GM23338 (cell line): ENCODE data around the gene ZNF443. TPM values are rescaled to one million over a fixed set of nuclear protein-coding genes. Genes with fewer than 3 reads are reported as not detected.

Source experiments
- EZH2 ChIP-seq: fragments of 200-600 bp; sonication (generic); IDR thresholded peaks from one replicate; pipeline ENCODE4 v1.8.0; 2017; ENCODE audit warnings: antibody characterized with exemption, mild to moderate bottlenecking, low read depth; ENCODE audit not compliant: unreplicated experiment
- ZNF114 ChIP-seq: fragments of 250-450 bp; sonication (Bioruptor Pico); IDR thresholded peaks from 2 replicates; pipeline ENCODE4 v1.5.0; 2020; ENCODE audit warnings: mild to moderate bottlenecking, moderate library complexity
- ZNF331 ChIP-seq: fragments of 250-450 bp; sonication (Bioruptor Pico); IDR thresholded peaks from 2 replicates; pipeline ENCODE4 v1.5.0; 2020; ENCODE audit warnings: low read depth, mild to moderate bottlenecking, moderate library complexity
- polyA plus RNA-seq: library from polyadenylated mRNA; unstranded; fragments of >200 nt; fragmentation: Nextera tagmentation; extraction: Ambion mirVana; gene quantifications from 2 replicates; pipeline ENCODE4 v1.2.1, GENCODE V29; 2016
- total RNA-seq: library from RNA; depleted of rRNA; stranded (reverse); fragments of >200 nt; shearing (Covaris generic); gene quantifications from 2 replicates; pipeline ENCODE4 v1.2.3, GENCODE V29; 2014; rRNA removed
- TF ChIP-seq, protein P1 (sequence below): IDR thresholded peaks from one replicate; pipeline ENCODE4 v1.6.1; 2018; ENCODE audit warnings: antibody characterized with exemption; ENCODE audit not compliant: unreplicated experiment

Gene ZNF443
- total and polyA plus RNA-seq, 2 experiments from 2014 or later: 5.4 to 10.0 TPM

- TF ChIP-seq, protein P1, sequence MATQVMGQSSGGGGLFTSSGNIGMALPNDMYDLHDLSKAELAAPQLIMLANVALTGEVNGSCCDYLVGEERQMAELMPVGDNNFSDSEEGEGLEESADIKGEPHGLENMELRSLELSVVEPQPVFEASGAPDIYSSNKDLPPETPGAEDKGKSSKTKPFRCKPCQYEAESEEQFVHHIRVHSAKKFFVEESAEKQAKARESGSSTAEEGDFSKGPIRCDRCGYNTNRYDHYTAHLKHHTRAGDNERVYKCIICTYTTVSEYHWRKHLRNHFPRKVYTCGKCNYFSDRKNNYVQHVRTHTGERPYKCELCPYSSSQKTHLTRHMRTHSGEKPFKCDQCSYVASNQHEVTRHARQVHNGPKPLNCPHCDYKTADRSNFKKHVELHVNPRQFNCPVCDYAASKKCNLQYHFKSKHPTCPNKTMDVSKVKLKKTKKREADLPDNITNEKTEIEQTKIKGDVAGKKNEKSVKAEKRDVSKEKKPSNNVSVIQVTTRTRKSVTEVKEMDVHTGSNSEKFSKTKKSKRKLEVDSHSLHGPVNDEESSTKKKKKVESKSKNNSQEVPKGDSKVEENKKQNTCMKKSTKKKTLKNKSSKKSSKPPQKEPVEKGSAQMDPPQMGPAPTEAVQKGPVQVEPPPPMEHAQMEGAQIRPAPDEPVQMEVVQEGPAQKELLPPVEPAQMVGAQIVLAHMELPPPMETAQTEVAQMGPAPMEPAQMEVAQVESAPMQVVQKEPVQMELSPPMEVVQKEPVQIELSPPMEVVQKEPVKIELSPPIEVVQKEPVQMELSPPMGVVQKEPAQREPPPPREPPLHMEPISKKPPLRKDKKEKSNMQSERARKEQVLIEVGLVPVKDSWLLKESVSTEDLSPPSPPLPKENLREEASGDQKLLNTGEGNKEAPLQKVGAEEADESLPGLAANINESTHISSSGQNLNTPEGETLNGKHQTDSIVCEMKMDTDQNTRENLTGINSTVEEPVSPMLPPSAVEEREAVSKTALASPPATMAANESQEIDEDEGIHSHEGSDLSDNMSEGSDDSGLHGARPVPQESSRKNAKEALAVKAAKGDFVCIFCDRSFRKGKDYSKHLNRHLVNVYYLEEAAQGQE: no peak
- TF ChIP-seq ZNF331 (CRISPR knock-in tag): no peak
- no peak for TF ChIP-seq ZNF114 (CRISPR knock-in tag)
- no peak for TF ChIP-seq EZH2
These were observed 60.9 kb downstream of the ZNF443 start (continued) for GRCh38 chr19:12379732-12380443.

Other genes with a start within 250 kb of the ZNF443 start
- 3.8 and 4.1 TPM in 2 replicates for gene ZNF44, start 146.1 kb downstream of the ZNF443 start, total RNA-seq
- gene ZNF44, start 146.1 kb downstream of the ZNF443 start, polyA plus RNA-seq: 3.4 and 4.3 TPM in 2 replicates
- 3.2 and 4.5 TPM in 2 replicates for gene ZNF563, start 107.4 kb downstream of the ZNF443 start, total RNA-seq
- gene ZNF563, start 107.4 kb downstream of the ZNF443 start, polyA plus RNA-seq: 2.9 and 3.1 TPM in 2 replicates
- 1.0 and 3.6 TPM in 2 replicates for gene ZNF442, start 75.3 kb downstream of the ZNF443 start, total RNA-seq
- 0.71 and 1.2 TPM in 2 replicates for gene ZNF442, start 75.3 kb downstream of the ZNF443 start, polyA plus RNA-seq
- gene ZNF799, start 39.8 kb downstream of the ZNF443 start, total RNA-seq: 5.3 and 5.7 TPM in 2 replicates
- gene ZNF799, start 39.8 kb downstream of the ZNF443 start, polyA plus RNA-seq: 3.7 and 4.1 TPM in 2 replicates
- gene ZNF709, start 43.8 kb upstream of the ZNF443 start, total RNA-seq: 1.8 and 2.7 TPM in 2 replicates
- gene ZNF709, start 43.8 kb upstream of the ZNF443 start, polyA plus RNA-seq: 0.82 and 0.94 TPM in 2 replicates
- gene ZNF564, start 110.5 kb upstream of the ZNF443 start, total RNA-seq: 8.6 and 8.9 TPM in 2 replicates
- 5.8 and 7.1 TPM in 2 replicates for gene ZNF564, start 110.5 kb upstream of the ZNF443 start, polyA plus RNA-seq
- gene ZNF490, start 169.8 kb upstream of the ZNF443 start, total RNA-seq: 7.3 and 8.5 TPM in 2 replicates
- 1.3 and 1.4 TPM in 2 replicates for gene ZNF490, start 169.8 kb upstream of the ZNF443 start, polyA plus RNA-seq
- gene ZNF791, start 169.9 kb upstream of the ZNF443 start, total RNA-seq: 15.3 TPM in 2 replicates
- 9.8 and 12.2 TPM in 2 replicates for gene ZNF791, start 169.9 kb upstream of the ZNF443 start, polyA plus RNA-seq
- 60.8 and 73.8 TPM in 2 replicates for gene MAN2B1, start 225.7 kb upstream of the ZNF443 start, total RNA-seq
- gene MAN2B1, start 225.7 kb upstream of the ZNF443 start, polyA plus RNA-seq: 33.2 and 39.2 TPM in 2 replicates
- gene WDR83, start 225.8 kb upstream of the ZNF443 start, total RNA-seq: 12.5 and 31.6 TPM in 2 replicates
- 18.5 and 18.6 TPM in 2 replicates for gene WDR83, start 225.8 kb upstream of the ZNF443 start, polyA plus RNA-seq
- gene DHPS, start 240.9 kb upstream of the ZNF443 start, total RNA-seq: 126 and 141 TPM in 2 replicates
- 85.4 and 107 TPM in 2 replicates for gene DHPS, start 240.9 kb upstream of the ZNF443 start, polyA plus RNA-seq
- gene GNG14, start 247.0 kb upstream of the ZNF443 start, total RNA-seq: not detected in 2 replicates
- gene GNG14, start 247.0 kb upstream of the ZNF443 start, polyA plus RNA-seq: not detected in 2 replicates